GM12865 (cell line): ENCODE data around the gene RELT.

ENCODE experiments used
- DNase-seq: peaks from one replicate; pipeline ENCODE4 v3.0.0; 2010; ENCODE audit warnings: low read depth
- H3K4me3 ChIP-seq: 2 replicates; pipeline ENCODE4 v1.5.1; 2011; ENCODE audit warnings: mild to moderate bottlenecking, low read depth, low read length, control low read depth
- CTCF ChIP-seq: IDR thresholded peaks from 2 replicates; pipeline ENCODE4 v1.5.1; 2011; ENCODE audit warnings: low read length, control low read depth, low read depth, inconsistent platforms; ENCODE audit not compliant: insufficient read depth; ENCODE audit errors: missing control alignments

The RELT gene

GRCh38 chr11:73347067-73347466 lies 29.1 kb upstream of the RELT start:
- TF ChIP-seq CTCF = no peak
- H3K4me3 ChIP-seq = no peak overlapping the region
- DNase-seq = no peak

GRCh38 chr11:73348838-73349237 lies 27.4 kb upstream of the RELT start:
- no peak overlapping the region for H3K4me3 ChIP-seq
- no peak for TF ChIP-seq CTCF
- DNase-seq = no peak

GRCh38 chr11:73349633-73350032 lies 26.6 kb upstream of the RELT start:
- no peak for TF ChIP-seq CTCF
- no peak overlapping the region for H3K4me3 ChIP-seq
- DNase-seq = no peak

- DNase-seq = peak; percentile 79
- peak; percentile 97 for TF ChIP-seq CTCF
- no peak overlapping the region for H3K4me3 ChIP-seq
Measured at GRCh38 chr11:73350908-73351636, 25.1 kb upstream of the RELT start.

GRCh38 chr11:73353422-73353821 lies 22.8 kb upstream of the RELT start:
- no peak for DNase-seq
- H3K4me3 ChIP-seq = no peak overlapping the region
- TF ChIP-seq CTCF = no peak

GRCh38 chr11:73355109-73355508 lies 21.1 kb upstream of the RELT start:
- H3K4me3 ChIP-seq = no peak overlapping the region
- DNase-seq = no peak
- no peak for TF ChIP-seq CTCF

- H3K4me3 ChIP-seq = no peak overlapping the region
- TF ChIP-seq CTCF = no peak
- DNase-seq = no peak
Measured at GRCh38 chr11:73356979-73357860, 19.0 kb upstream of the RELT start.
